ENCODE data around the gene CD7. TPM values are rescaled to one million over a fixed set of nuclear protein-coding genes. Genes with fewer than 3 reads are reported as not detected.

CD7 gene
- total RNA-seq, 1 donor from 2014 or later = not detected

- TF ChIP-seq, protein P1, sequence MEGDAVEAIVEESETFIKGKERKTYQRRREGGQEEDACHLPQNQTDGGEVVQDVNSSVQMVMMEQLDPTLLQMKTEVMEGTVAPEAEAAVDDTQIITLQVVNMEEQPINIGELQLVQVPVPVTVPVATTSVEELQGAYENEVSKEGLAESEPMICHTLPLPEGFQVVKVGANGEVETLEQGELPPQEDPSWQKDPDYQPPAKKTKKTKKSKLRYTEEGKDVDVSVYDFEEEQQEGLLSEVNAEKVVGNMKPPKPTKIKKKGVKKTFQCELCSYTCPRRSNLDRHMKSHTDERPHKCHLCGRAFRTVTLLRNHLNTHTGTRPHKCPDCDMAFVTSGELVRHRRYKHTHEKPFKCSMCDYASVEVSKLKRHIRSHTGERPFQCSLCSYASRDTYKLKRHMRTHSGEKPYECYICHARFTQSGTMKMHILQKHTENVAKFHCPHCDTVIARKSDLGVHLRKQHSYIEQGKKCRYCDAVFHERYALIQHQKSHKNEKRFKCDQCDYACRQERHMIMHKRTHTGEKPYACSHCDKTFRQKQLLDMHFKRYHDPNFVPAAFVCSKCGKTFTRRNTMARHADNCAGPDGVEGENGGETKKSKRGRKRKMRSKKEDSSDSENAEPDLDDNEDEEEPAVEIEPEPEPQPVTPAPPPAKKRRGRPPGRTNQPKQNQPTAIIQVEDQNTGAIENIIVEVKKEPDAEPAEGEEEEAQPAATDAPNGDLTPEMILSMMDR (IDR thresholded peaks at IDR 0.05; ENCODE audit: unreplicated experiment) = no peak
- Mint-ChIP-seq H3K4me3 (ENCODE audit: unreplicated experiment) (no peak overlapping the region), H3K27ac (ENCODE audit: unreplicated experiment) (no peak overlapping the region), H3K27me3 (ENCODE audit: unreplicated experiment) (peaks cover 3% of the 10 kb centered on the region), H3K36me3 (ENCODE audit: low read depth, unreplicated experiment) (no peaks in the 10 kb centered on the region), H3K4me1 (ENCODE audit: unreplicated experiment) (no peaks in the 10 kb centered on the region), H3K9me3 (ENCODE audit: unreplicated experiment) (no peaks in the 10 kb centered on the region)
- DNase-seq (ENCODE audit: low spot score) = no peak
These were observed 25.1 kb upstream of the CD7 start for GRCh38 chr17:82342361-82343079.

DNA sequence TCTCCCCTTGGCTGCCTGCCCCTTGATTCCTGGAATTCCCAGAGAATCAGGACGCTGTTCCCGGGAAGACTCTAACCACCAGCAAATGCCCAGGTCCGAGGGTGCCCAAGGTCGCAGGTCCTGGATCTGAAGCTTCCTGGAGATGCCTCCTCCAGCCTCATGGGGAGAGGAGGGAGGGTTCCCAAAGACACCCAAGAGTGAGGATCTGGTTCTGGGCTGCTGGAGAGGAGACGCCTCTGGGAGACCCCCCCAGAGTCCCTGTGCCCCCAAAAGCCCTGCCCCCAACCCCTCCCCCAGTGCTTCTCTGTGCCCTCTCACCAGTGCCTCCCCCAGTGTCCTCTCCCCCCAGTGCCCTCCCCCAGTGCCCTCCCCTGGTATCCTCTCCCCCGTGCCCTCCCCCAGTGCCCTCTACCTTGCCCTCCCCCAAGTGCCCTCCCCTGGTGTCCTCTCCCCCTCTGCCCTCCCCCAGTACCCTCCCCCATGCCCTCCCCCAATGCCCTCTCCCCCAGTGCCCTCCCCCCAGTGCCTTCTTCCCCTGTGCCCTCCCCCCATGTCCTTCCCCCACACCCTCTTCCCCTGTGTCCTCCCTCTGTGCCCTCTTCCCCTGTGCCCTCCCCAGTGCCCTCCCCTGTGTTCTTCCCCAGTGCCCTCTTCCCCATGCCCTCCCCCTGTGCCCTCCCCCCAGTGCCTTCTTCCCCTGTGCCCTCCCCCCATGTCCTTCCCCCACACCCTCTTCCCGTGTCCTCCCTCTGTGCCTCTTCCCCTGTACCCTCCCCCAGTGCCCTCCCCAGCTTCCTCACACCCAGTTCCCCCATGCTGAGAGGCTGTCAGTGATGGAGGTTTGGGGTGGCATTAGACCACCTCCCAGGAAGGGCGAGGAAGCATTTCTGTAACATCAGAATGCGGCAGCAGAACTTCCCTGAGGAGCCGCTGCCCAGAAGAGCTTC, 22.5 kb upstream of the CD7 start:
- Mint-ChIP-seq H3K27me3 (ENCODE audit: unreplicated experiment) (peaks cover 15% of the 10 kb centered on the region), H3K4me3 (ENCODE audit: unreplicated experiment) (no peak overlapping the region)

DNA sequence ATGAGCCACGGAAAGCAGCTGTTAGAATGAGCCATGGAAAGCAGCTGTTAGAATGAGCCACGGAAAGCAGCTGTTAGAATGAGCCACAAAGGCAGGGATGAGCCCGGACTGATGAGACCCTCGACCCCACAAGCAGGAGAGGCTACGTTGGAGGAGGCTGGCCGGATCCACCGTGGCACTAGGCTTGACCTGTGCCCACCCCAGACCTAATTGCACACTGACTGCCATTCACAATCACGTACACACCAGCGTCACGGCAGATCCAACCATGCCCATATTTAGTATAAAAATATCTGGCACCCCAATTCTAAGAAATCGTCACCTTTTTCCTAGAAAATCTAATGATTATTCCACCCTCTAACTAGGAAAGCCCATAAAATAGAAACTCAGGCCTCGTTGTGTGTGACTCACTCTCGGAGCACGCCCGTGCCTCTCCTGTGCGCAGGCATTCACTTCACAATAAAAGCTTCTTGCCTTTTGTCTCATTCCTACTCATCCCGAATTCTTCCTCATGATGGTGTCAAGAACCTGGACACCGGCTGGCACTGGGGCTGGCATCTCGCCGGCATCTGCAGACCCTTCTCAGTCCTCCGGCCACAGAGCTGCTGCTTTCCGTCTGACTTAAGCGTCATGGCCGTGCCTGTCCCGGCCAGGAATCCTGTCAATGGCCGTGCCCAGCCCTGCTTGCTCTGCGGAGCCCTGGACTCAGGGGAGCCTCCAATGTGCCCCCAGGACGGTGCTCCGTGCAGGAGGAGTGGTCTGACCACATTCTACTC, 21.6 kb upstream of the CD7 start:
- H3K4me3 Mint-ChIP-seq (ENCODE audit: unreplicated experiment) = no peak overlapping the region
- no peak overlapping the region for H3K27ac Mint-ChIP-seq (ENCODE audit: unreplicated experiment)
- H3K27me3 Mint-ChIP-seq (ENCODE audit: unreplicated experiment) = peaks cover 20% of the 10 kb centered on the region
- H3K36me3 Mint-ChIP-seq (ENCODE audit: low read depth, unreplicated experiment) = no peaks in the 10 kb centered on the region
- DNase-seq (ENCODE audit: low spot score) = no peak
- H3K4me1 Mint-ChIP-seq (ENCODE audit: unreplicated experiment) = peaks cover 2% of the 10 kb centered on the region
- H3K9me3 Mint-ChIP-seq (ENCODE audit: unreplicated experiment) = no peaks in the 10 kb centered on the region
- TF ChIP-seq, protein P1 (IDR thresholded peaks at IDR 0.05; ENCODE audit: unreplicated experiment) = no peak

More for the DNA sequence above, 22.5 kb upstream of the CD7 start:
- DNase-seq (ENCODE audit: low spot score) = no peak
- H3K27ac Mint-ChIP-seq (ENCODE audit: unreplicated experiment) = no peak overlapping the region
- H3K9me3 Mint-ChIP-seq (ENCODE audit: unreplicated experiment) = no peaks in the 10 kb centered on the region
- no peaks in the 10 kb centered on the region for H3K36me3 Mint-ChIP-seq (ENCODE audit: low read depth, unreplicated experiment)
- TF ChIP-seq, protein P1 (IDR thresholded peaks at IDR 0.05; ENCODE audit: unreplicated experiment) = no peak
- peaks cover 2% of the 10 kb centered on the region for H3K4me1 Mint-ChIP-seq (ENCODE audit: unreplicated experiment)

- TF ChIP-seq, protein P1 (IDR thresholded peaks at IDR 0.05; ENCODE audit: unreplicated experiment) = no peak
- peaks cover 2% of the 10 kb centered on the region for H3K4me1 Mint-ChIP-seq (ENCODE audit: unreplicated experiment)
- no peak for DNase-seq (ENCODE audit: low spot score)
- no peaks in the 10 kb centered on the region for H3K9me3 Mint-ChIP-seq (ENCODE audit: unreplicated experiment)
- H3K4me3 Mint-ChIP-seq (ENCODE audit: unreplicated experiment) = peak overlapping the region; percentile 76
- H3K27me3 Mint-ChIP-seq (ENCODE audit: unreplicated experiment) = peaks cover 24% of the 10 kb centered on the region
- no peaks in the 10 kb centered on the region for H3K36me3 Mint-ChIP-seq (ENCODE audit: low read depth, unreplicated experiment)
- no peak overlapping the region for H3K27ac Mint-ChIP-seq (ENCODE audit: unreplicated experiment)
These were observed 17.4 kb upstream of the CD7 start for GRCh38 chr17:82334622-82335394.

Measured in endothelial cell (in vitro differentiated cells).